Stimulated activated CD4-positive, alpha-beta T cell treated with anti-CD3 and anti-CD28 coated beads, Interleukin-4, amount 100 ng/mL, for 48 hours (primary cell): ENCODE data around the gene PI4KB.

Experiments used
- DNase-seq, 2 donors: peaks; one replicate each; pipeline ENCODE4 v3.0.0-alpha.2; 2020; ENCODE audit warnings: low read depth in 2 of 2

Gene PI4KB

DNA sequence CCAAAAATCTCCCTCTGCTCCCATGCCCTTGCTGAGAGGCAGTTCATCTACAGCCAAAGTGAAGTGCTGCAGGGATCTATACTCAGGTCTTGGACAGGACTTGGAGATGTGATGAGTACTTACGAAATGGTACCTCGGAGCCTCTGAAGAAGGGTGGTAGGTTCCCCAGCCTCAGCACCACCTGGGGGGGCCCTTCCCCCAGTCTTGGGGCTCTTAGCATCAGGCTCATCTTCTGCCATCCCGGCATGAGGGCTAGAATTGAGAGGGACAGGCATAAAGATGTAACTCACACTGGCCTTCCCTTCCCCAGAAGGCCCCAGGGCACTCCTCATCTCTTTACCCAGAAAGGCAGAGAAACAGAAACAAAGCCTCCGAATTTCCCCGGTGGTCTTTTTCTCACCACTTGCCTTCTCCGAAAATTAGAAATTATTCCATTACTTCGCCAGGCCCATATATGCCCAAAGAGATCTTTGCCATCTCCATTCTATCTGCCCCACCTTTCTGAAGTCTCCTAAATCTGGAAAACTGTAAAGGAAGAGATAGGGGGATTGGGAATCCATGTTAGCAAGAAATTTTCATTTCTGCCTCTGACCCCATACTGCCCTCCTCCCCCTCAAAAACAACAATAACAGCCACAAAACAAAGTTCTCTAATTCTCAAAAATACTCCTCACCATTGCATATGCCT is 19.0 kb upstream of the PI4KB start:
- DNase-seq, result no peak

- no peak for DNase-seq
Observed at GRCh38 chr1:151344291-151344690, 17.1 kb upstream of the PI4KB start.

DNA sequence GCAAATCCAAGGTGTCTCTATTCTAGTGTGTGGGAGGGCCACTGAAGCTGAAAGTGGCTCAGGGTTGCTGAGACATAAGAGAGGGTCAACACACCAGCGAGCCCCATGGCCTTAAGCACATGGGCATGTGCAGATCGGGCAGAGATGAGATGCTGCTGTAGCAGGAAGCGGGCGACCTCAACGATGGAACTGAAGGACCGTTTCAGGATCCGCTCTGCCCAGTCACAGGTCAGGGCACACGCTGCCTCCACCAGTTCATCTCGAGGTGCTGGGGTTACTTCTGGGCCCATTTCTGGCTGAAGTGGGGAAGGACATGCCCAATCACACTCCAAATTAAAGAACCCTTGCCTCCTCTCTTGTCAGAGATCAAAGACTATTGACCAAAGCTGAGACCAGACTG is 16.4 kb upstream of the PI4KB start:
- no peak for DNase-seq

DNA sequence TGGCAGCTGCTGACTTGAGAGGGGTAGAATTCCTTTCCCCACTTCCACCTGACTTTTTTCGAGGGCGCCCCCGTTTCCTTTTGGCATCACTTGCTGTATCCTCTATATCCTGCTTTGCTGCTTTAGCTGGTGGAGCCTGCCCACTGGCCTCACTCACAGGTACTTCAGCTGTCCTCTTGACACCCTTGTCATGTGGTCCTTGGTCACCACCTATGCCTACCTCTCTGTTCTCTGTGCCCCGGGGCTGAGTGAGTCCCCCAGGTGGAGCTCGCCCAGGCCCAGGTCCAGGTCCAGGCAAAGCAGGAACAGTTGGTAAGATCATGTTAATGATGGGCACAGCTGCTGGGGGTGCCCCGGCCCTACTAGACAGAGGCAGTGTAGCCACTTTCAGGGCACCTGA is 15.4 kb upstream of the PI4KB start:
- no peak for DNase-seq

- no peak for DNase-seq
Observed at GRCh38 chr1:151342021-151342420, 14.8 kb upstream of the PI4KB start.

DNA sequence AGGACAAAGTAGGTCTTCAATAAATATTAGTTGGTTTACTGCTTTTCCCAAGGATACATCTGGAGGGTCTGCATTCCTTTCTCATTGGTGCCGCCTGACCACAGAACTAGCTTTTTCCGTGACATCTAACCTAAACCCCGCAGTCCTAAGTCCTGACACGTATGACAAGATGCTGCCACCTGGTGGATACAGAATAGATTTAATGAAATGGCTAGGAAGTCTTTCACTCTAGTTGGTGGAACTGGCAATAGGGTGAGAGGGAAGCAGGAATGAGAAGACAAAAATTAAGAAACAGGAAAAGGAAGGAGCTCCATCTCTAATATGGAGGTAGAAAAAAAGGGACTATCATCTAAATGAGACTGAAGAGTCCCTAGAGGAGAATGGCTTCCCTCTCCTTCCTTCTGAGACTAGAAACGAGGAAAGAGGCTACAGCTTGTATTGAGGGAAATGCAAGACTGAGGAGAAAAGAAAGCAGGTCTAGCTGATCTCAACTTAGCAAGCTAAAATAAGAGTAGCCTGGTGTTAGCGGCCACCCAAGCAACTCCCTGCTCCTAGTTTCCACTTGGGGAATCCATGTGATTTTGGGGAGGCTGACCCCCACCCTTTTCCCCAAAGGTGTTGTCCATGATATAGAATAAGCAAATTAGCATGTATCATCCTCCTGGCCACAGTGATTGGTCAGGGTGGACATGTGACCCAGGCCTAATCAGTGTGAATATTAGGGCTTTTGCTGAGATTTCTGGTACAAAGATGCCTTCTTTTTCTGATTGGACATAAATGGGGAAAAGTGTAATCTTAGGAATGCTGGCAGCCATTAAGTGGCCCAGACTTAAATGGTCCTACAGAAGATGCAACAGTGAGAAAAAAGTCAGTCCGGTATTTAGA is 13.9 kb upstream of the PI4KB start:
- no peak for DNase-seq

- no peak for DNase-seq
Observed at GRCh38 chr1:151336556-151336955, 9.3 kb upstream of the PI4KB start.

- DNase-seq, result no peak
Observed at GRCh38 chr1:151334822-151335221, 7.6 kb upstream of the PI4KB start.

DNA sequence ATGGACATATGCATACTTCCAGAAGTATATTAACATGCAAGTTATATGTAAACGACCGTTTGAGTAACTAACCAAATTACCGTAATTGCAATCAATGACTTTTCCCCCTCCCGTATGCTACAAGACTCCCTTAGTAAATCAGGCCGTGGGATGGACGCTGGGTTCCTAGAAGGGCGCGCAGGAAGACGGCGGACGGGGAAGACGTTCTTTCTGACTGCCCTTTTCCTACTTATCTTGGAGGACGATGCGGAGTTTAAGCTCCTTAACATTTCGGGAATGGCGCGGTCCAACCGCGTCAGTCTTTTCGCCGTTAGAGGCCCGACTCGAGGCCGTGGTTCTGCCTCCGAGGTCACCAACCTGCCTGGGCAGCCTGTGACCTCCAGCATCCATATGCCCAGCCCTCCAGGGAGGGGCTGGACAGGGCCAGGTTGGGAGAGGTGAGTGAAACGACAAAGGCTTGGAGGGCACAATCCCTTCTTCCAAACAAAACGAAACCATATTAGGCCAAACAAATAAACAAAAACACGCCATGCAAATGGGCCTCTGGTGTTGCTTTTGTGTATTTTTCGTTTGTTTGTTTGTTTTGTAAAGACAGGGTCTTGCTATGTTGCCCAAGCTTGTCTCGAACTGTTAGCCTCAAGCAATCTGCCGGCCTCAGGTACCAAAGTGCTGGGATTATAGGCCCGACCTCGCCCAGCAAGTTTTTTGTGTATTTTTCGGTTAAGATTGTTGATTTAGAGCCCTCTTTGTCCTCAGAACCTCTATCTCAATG is 873 bp upstream of the PI4KB start:
- DNase-seq, result no peak

DNA sequence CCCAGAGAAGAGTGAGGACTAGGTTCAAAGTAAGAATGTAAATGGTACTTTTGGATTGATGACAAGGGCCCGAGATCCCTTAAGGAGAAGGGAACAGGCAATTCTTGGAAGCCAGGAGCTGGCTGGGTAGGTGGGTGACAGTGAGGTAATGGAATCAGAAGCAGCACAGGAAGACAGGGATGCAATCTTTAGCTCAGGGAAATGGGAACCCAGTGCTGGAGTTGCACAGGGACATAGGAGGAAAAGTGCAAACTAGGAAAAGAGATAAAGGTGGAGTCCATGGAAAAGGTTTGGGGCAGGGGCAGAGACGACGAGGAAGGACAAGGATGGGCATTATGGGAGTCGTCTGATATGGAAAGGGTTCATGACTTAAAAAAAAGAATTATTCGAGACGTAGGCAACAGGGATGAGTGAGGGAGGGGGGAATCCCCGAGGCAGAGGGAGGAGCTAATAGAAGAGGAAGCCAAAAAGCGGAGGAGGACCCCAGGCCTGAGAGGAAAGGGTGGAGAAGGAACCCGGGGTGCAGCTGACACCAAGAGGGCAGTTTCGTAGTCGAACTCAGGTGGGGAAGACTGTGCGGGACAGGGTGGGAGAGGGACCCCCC is 495 bp downstream of the PI4KB start:
- DNase-seq, result peak; percentile 41 to 52

DNA sequence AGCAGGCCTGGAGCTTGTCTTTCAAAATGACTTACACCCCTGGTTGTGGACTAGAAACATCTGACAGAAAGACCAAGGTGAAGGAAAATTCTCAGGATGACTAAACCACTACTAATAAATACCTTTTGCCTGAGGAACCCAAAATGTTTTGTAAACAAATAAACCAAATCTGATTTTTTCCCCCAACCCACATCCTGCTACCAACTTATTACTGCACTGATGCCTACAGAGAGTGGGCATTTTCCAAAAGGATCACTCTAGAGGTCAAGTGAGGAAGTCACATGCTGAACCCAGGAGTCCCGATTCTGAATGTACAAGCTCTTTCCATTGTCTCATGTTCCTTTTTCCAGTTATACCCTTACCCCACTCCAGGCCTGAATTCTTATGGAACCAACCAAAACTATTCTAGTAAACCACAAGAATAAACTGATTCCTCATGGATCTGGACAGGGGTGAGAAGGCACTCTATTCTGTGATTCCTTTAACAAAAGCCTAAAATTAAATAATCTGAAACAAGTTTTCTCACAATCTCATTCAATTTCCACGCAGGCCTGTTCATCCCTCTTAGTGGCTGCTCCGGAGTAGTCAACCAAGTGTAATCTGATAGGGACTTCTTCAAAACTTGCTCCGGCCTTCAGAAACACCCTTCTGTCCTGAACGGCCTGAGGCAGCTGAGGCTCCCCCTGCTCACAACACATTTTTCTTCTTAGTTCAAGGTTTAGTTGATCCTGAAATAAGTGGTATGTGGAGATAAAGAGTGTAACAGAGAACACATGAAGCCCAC is 1.4 kb downstream of the PI4KB start:
- no peak for DNase-seq

DNA sequence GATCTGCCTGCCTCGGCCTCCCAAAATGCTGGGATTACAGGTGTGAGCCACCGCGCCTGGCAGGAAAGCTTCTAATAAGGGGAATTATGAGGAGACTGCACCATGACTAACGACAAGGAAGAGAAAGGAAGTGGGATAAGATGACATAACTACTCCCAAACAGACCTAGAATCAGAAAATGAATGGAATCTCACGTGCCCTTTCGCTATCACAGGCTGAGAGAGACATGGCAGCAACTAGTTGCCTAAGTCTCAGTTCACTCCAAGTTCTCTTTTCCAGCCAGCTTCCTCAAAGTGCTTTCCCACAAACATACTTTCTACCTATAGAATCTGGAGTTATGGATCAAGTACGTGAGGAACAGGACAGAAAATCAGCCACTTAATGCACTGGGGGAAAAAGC is 2.0 kb downstream of the PI4KB start:
- DNase-seq, result no peak

DNA sequence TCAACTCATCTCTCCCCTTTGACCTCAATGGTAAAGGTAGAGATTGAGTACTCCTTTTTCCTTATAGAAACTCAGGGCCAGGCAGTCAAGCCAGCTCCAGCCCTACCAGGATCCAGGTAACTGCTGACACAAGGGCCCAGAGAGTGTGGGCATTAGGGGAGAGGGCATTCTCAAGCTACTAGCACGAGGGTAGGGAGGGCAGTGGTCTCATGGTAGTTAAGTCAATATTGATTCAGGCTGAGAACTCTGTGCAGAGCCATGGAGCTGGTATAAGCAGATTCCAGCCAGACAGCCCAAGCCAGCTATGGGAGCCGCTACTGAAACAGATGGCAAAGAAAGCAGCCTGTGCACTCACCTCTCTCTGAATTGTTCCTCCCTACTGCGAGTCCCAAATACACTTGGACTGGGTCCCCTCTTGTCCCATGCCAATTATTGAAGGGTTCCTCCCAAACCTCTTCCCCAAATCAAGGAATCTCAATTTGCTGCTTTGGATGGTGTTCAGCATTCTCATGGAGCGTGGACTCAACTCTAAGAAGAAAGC is 2.8 kb downstream of the PI4KB start:
- DNase-seq, result no peak

- no peak for DNase-seq
Observed at GRCh38 chr1:151318975-151319374, 8.2 kb downstream of the PI4KB start.

DNA sequence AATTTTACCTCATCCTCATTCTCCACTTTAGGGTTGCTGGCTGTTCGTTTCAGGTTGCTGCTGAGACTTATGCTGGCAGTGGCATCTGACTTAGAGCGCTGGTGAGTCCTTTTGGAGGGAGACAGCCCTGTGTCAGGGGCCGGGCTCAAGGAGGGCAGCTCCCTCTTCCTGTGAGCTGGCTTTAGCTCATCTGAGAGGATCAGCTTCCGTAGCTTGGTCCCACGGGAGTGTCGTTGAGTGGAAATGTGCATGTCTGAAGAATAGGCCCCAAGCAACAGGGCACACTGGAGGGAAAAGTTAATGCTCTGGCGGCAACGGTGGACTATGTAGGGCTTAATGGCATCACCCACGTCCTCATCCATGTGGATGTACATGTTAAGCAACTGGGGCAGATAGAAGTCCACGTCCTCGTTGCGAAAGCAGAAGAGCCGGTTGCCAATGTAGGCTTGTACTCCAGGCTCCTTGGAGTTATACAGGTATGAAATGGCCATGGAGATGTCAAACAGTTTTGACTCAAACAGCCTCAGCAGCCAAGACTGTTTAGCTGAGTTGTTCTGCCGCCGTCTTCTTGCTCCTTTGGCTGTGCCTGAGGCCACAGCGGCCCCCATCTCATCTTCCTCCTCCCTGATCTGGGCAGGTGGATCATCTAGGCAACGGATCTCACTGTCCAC is 11.5 kb downstream of the PI4KB start:
- DNase-seq, result no peak

GRCh38 chr1:151314137-151314875 is 12.9 kb downstream of the PI4KB start:
- DNase-seq, result no peak

DNA sequence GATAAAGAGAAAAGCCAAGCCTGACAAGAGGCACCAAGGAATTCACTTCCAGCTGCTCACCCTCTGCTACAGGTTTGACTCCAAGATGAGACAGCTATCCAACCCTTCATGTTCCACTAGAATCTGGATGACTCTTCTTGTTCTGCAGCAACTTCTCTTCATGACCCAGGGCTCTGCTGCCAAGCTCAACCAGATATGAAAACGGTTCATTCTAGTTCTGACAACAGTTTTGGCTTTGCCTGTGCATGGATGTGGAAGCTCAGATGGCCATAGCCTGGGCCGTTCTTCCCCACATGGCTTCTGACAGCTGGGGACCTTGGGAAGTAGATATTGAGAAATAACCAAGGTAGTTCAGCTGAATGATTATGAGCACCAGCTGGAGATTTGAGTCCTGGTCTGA is 13.7 kb downstream of the PI4KB start:
- no peak for DNase-seq

- no peak for DNase-seq
Observed at GRCh38 chr1:151312826-151313225, 14.4 kb downstream of the PI4KB start.

DNA sequence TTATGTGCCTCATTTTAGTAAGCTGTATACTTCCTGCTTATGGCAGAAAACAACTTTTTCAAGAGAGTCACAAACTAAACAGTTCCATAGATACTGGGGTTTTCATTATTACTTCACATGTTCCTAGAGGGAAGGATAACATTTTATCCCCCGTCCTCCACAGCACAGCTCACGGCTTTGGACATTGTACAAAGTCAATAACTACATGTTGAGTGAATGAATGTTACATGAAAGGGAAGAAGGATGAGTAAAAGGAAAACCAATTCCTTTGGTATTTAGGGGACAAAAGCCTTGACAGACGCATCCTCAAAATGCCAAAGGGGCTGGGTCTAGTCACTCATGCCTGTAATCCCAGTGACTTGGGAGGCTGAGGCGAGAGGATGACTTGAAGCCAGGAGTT is 14.8 kb downstream of the PI4KB start:
- DNase-seq, result no peak
